OCI-LY3 (cell line): ENCODE results near the gene ALG1L2.
"Not testable (repeated sequence)": the region's sequence is repeated elsewhere in the genome, so short reads cannot be mapped to it uniquely, and the experiment has no call there.

ENCODE experiments used
- CTCF ChIP-seq: fragments of 200-600, 300-600 bp; sonication (generic); IDR thresholded peaks from 2 replicates; pipeline ENCODE4 v1.5.1; 2014; ENCODE audit warnings: antibody characterized with exemption, low read length, low read depth
- EZH2phosphoT487 ChIP-seq: fragments of 200-600 bp; shearing (Covaris generic); IDR thresholded peaks from 2 replicates; pipeline ENCODE4 v1.6.1; 2018; ENCODE audit warnings: antibody characterized with exemption, mixed run types, low read depth

- TF ChIP-seq CTCF, EZH2phosphoT487: not testable (repeated sequence)
Measured at GRCh38 chr3:130058267-130058657, 23.4 kb upstream of the ALG1L2 start.
